ENCODE results near the gene CDC20.
"Not testable (repeated sequence)": the region's sequence is repeated elsewhere in the genome, so short reads cannot be mapped to it uniquely, and the experiment has no call there.

CDC20 gene

DNA sequence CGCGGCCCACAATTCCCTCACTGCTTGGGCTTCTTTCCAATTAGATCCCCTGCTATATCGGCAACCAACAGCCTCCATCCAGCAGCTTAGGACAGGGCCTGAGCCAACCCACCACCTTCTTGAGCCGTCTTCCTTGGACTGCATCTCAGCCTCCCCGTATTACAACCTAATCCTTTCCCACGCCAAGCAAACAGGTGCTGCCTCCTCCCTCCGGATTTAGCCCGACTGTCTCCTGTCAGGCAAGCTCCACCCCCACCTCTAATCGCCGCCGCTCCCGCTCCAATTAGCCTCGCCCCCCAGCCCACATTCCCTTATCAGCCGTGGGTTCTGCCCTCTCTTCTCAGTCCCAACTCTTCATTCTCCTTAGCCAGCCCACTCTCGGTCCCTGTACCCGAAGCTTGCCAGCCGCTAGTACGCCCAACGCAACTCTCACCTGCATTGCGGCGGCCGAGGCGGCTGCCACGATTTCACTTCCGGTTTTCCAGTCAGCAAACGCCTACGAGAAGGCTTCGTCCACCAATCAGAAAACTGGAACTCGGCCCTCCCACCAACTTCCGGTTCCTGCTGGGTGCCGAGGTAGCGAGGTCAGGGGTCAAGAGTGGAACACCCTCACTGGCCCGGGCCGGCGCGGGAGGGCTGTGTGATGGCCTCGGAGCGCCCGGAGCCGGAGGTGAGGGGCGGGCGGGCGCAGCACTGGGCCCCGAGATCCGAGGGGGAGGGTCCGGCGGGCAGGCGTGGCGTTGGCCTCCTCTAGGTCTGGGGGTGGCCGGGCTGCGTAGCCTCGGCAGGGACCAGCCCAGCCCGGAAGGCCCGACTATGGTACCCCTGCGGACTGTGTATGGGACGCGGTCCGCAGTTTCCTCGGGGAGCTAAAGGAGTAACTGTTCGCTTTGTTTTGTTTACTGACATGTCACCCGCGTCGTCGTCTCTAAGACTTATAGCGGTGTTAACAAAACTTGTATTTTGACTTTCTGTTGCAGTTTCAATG, 30.8 kb downstream of the CDC20 start, which contains the start of the genes MED8 and SZT2:
TSS of gene MED8 (minus strand) at position 475 of the 988 bp plus-strand sequence. CDS start at position 439, 36 bp downstream.
TSS of gene SZT2 (plus strand) at position 574 of the 988 bp plus-strand sequence. CDS start at position 644, 70 bp downstream.
- H3K36me3 ChIP-seq (ENCODE audit: insufficient read depth, low read length): peaks cover 43% of the 10 kb centered on the region
- no peaks in the 10 kb centered on the region for H3K27me3 ChIP-seq (ENCODE audit: control insufficient read depth in 1 of 2, insufficient read depth in 2 of 2, low read length in 2 of 2)
- H3K9ac ChIP-seq (ENCODE audit: low read length): peak within 1 kb of the TSS; percentile 75
- peaks cover 33% of the 10 kb centered on the region for H3K4me1 ChIP-seq (ENCODE audit: insufficient read depth, low read length)
- no peaks in the 10 kb centered on the region for H3K9me3 ChIP-seq (ENCODE audit: low read length)
- H3K27ac ChIP-seq (ENCODE audit: low read depth, low read length): peak within 1 kb of the TSS; percentile 70
- peak within 1 kb of the TSS; percentile 69 to 90 for H3K4me3 ChIP-seq (ENCODE audit: low read depth in 1 of 2, low read length in 2 of 2)

DNA sequence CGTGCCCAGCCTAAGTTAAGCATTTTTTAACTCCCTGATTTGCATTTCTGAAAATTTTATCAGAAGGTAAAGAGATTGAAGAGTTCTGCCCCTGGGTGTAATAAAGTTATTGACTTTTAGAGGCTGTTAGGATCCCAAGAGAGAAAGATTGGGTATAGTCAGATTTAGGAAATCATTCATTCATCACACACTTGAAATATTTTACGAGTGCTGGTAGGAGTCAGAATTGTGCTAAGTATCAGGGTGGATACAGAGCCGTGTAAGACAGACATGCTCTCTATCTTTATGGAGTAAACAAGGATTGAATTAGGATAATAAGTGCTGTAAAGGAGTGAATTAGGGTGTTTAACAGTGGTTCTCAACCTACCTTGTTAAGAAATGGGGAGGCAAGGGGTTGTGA, 33.9 kb downstream of the CDC20 start:
- Histone ChIP-seq H3K9ac (ENCODE audit: low read length) (no peak overlapping the region), H3K36me3 (ENCODE audit: insufficient read depth, low read length) (peaks cover 21% of the 10 kb centered on the region), H3K9me3 (ENCODE audit: low read length) (no peaks in the 10 kb centered on the region), H3K4me1 (ENCODE audit: insufficient read depth, low read length) (peaks cover 33% of the 10 kb centered on the region), H3K27me3 (ENCODE audit: control insufficient read depth in 1 of 2, insufficient read depth in 2 of 2, low read length in 2 of 2) (no peaks in the 10 kb centered on the region), H3K27ac (ENCODE audit: low read depth, low read length) (no peak overlapping the region), H3K4me3 (ENCODE audit: low read depth in 1 of 2, low read length in 2 of 2) (no peak overlapping the region)

DNA sequence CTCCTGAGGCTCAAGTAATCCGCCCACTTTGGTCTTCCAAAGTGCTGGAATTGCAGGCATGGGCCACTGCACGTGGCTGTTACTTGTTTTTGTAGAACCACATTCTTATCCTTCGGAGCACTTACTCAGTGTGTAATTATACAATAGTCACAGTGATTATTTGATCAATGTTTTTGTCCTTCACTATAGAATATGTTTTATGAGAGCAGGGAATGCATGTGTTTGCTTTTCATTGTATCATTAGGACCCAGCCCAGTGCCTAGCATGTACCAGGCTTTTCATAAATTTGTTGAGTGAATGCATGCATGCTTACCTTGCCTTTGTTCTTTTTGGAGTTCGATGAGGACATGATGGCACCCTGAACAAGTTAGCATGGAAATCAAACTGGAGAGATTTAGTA, 36.7 kb downstream of the CDC20 start:
- H3K36me3 ChIP-seq (ENCODE audit: insufficient read depth, low read length): peaks cover 23% of the 10 kb centered on the region
- no peak overlapping the region for H3K9ac ChIP-seq (ENCODE audit: low read length)
- no peaks in the 10 kb centered on the region for H3K27me3 ChIP-seq (ENCODE audit: control insufficient read depth in 1 of 2, insufficient read depth in 2 of 2, low read length in 2 of 2)
- no peak overlapping the region for H3K4me3 ChIP-seq (ENCODE audit: low read depth in 1 of 2, low read length in 2 of 2)
- H3K9me3 ChIP-seq (ENCODE audit: low read length): no peaks in the 10 kb centered on the region
- no peak overlapping the region for H3K27ac ChIP-seq (ENCODE audit: low read depth, low read length)
- H3K4me1 ChIP-seq (ENCODE audit: insufficient read depth, low read length): peaks cover 15% of the 10 kb centered on the region

DNA sequence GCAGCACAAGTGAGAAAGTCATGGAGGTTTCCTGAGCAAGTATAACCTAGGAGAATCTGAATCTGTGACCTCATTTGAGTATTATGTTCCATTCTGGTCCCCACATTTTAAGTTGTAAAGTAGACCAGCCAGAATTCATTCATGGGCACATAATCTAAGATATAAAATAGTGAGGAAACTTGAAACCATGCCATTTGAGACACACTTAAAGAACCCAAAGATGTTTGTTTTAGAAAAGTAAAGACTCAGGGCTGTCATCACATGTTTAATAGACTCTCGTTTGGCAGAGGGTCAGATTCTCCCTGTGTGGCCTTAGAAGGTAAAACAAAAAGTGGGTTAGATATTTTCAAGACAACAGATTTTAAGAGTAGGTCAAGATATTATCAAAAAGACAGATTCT, 37.3 kb downstream of the CDC20 start:
- Histone ChIP-seq H3K4me1 (ENCODE audit: insufficient read depth, low read length) (peaks cover 10% of the 10 kb centered on the region), H3K4me3 (ENCODE audit: low read depth in 1 of 2, low read length in 2 of 2) (no peak overlapping the region), H3K9me3 (ENCODE audit: low read length) (no peaks in the 10 kb centered on the region), H3K9ac (ENCODE audit: low read length) (no peak overlapping the region), H3K27ac (ENCODE audit: low read depth, low read length) (no peak overlapping the region), H3K36me3 (ENCODE audit: insufficient read depth, low read length) (peaks cover 23% of the 10 kb centered on the region), H3K27me3 (ENCODE audit: control insufficient read depth in 1 of 2, insufficient read depth in 2 of 2, low read length in 2 of 2) (no peaks in the 10 kb centered on the region)

DNA sequence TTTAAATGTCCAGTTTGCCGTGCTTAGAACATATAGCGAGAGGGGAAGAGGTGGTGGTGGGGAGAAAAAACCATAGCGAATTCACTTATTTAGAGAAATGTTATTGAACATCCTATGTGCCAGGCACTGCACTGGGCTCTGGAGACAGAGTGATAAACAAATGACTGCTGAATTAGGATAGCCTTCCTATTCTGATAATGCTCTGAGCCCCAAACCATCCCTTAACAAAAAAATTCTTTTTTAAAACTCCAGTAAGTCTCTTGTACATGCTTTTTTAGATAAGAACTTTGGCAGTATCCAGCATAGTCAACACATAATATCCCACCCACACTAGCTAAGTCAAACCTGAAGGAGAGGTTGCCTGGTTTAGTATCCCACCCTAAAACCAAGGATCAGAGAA, 39.4 kb downstream of the CDC20 start:
- Histone ChIP-seq H3K4me1 (ENCODE audit: insufficient read depth, low read length) (no peaks in the 10 kb centered on the region), H3K4me3 (ENCODE audit: low read depth in 1 of 2, low read length in 2 of 2) (no peak overlapping the region), H3K36me3 (ENCODE audit: insufficient read depth, low read length) (peaks cover 23% of the 10 kb centered on the region), H3K9me3 (ENCODE audit: low read length) (no peaks in the 10 kb centered on the region), H3K27ac (ENCODE audit: low read depth, low read length) (no peak overlapping the region), H3K9ac (ENCODE audit: low read length) (no peak overlapping the region), H3K27me3 (ENCODE audit: control insufficient read depth in 1 of 2, insufficient read depth in 2 of 2, low read length in 2 of 2) (no peaks in the 10 kb centered on the region)

DNA sequence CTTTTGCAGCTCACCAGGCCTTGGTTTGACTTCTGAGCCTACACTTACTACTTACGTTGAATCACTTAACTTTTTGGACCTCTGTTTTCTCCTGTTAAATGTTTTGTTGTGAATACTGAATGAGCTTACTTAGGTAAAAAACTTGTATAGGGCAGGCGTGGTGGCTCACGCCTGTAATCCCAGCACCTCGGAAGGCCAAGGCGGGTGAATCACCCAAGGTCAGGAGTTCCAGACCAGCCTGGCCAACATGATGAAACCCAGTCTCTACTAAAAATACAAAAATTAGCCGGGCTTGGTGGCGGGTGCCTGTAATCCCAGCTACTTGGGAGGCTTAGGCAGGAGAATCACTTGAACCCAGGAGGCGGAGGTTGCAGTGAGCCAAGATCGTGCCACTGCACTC, 41.7 kb downstream of the CDC20 start:
- not testable (repeated sequence) for H3K27ac ChIP-seq (ENCODE audit: low read depth, low read length); H3K9ac ChIP-seq (ENCODE audit: low read length); H3K4me1 ChIP-seq (ENCODE audit: insufficient read depth, low read length); H3K27me3 ChIP-seq (ENCODE audit: control insufficient read depth in 1 of 2, insufficient read depth in 2 of 2, low read length in 2 of 2); H3K9me3 ChIP-seq (ENCODE audit: low read length); H3K4me3 ChIP-seq (ENCODE audit: low read depth in 1 of 2, low read length in 2 of 2)
- peaks cover 35% of the 10 kb centered on the region for H3K36me3 ChIP-seq (ENCODE audit: insufficient read depth, low read length)

DNA sequence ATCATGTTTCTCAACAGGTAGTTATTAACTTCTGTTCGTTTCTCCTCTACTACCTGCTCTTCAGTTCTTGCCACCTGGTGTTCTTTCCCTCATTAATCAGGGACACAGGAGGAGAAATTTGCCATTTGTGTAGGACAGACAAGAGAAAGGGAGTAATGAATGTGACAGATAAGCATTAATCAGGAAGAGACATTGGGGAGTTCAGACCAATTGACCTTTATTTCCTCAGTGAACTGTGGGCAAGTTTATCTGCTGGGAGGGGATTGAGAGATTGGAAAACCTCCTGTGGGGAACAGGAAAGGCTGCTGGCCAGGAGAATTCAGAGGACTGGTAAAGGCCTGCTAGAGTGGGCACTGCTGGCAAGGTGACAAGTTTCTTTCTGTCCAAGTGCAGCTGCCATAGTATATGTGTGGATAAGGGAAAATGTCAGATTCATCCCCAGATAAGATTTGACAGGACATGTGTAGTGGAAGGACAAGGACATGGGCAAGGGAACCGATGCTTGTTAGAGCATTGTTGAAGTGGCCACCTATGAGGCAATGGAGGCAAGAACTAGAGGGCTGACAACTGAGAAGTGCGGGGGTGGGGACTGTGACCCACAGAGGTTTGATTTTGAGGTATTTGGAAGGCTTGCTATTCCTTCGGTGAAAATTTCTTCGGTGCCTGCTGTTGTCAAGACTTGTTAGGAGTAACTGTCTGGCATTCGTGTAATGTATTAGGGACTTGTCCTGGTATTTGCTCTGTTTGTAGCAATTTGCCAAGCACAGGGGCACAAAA, 43.5 kb downstream of the CDC20 start:
- Histone ChIP-seq H3K9ac (ENCODE audit: low read length) (no peak overlapping the region), H3K27ac (ENCODE audit: low read depth, low read length) (no peak overlapping the region), H3K4me1 (ENCODE audit: insufficient read depth, low read length) (no peaks in the 10 kb centered on the region), H3K4me3 (ENCODE audit: low read depth in 1 of 2, low read length in 2 of 2) (no peak overlapping the region), H3K9me3 (ENCODE audit: low read length) (no peaks in the 10 kb centered on the region), H3K27me3 (ENCODE audit: control insufficient read depth in 1 of 2, insufficient read depth in 2 of 2, low read length in 2 of 2) (no peaks in the 10 kb centered on the region), H3K36me3 (ENCODE audit: insufficient read depth, low read length) (peaks cover 49% of the 10 kb centered on the region)

DNA sequence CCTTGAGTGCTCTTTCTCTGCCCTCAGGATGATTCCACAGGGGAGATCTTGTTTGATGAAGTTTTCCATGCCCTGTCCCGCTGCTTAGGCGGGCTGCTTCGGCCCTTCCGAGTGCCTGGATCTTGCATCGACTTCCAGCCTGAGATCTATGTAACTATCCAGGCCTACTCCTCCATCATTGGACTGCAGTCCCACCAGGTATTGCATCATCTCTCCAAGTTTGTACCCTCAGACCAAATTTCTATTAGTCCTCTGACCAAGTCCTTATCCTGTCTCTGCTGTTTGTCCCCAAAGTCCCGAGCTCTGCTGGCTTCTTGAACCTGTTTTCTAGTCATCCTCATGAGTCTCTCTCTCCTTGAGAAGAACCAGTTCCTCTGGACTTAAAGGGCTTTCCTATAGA, 45.6 kb downstream of the CDC20 start:
- Histone ChIP-seq H3K4me3 (ENCODE audit: low read depth in 1 of 2, low read length in 2 of 2) (no peak overlapping the region), H3K27me3 (ENCODE audit: control insufficient read depth in 1 of 2, insufficient read depth in 2 of 2, low read length in 2 of 2) (no peaks in the 10 kb centered on the region), H3K36me3 (ENCODE audit: insufficient read depth, low read length) (peaks cover 65% of the 10 kb centered on the region), H3K9me3 (ENCODE audit: low read length) (no peaks in the 10 kb centered on the region), H3K9ac (ENCODE audit: low read length) (no peak overlapping the region), H3K27ac (ENCODE audit: low read depth, low read length) (no peak overlapping the region), H3K4me1 (ENCODE audit: insufficient read depth, low read length) (no peaks in the 10 kb centered on the region)

DNA sequence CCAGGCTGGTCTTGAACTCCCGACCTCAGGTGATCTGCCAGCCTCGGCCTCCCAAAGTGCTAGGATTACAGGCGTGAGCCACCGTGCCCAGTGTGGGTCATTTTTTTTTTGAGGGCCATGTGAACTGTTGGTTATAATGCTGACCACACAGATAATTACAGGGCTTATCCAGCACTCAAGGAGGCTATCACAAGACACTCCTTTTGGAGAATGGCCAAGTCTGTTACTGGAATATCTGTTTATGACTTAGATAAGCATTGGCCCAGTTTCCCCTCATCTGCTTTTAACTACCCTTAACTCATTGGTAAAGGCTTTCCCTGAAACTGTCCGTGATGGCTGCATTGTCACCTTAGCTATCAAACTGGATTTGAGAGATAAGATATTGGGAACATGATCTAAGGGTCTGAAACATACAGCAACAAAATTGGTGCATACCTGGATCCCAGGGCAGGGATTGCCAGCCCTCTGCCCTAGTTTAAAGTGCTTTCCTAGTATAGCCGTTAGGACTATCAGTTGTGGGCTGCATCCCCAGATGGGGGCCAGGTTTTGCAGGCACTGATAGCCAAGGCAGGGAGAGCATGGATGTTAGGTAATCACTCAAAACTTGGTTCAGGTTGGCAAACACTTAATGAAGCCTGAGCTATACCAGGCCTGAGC, 46.6 kb downstream of the CDC20 start:
- Histone ChIP-seq H3K4me3 (ENCODE audit: low read depth in 1 of 2, low read length in 2 of 2) (no peak overlapping the region), H3K27ac (ENCODE audit: low read depth, low read length) (no peak overlapping the region), H3K27me3 (ENCODE audit: control insufficient read depth in 1 of 2, insufficient read depth in 2 of 2, low read length in 2 of 2) (no peaks in the 10 kb centered on the region), H3K4me1 (ENCODE audit: insufficient read depth, low read length) (no peaks in the 10 kb centered on the region), H3K9ac (ENCODE audit: low read length) (no peak overlapping the region), H3K9me3 (ENCODE audit: low read length) (no peaks in the 10 kb centered on the region), H3K36me3 (ENCODE audit: insufficient read depth, low read length) (peaks cover 69% of the 10 kb centered on the region)

DNA sequence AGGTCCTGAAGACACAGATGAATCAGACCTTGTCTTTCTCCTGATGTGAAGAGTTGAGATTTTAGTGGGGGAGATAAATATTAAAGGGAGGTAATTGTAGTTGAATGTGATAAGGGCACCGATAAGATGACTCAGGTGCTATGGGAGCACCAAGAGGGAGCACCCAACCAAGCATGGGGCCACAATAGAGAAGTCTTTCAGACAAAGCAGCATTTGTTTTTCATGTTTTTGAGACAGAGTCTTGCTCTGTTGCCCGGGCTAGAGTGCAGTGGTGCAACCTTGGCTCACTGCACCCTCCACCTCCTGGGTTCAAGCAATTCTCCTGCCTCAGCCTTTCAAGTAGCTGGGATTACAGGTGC, 47.1 kb downstream of the CDC20 start:
- no peaks in the 10 kb centered on the region for H3K9me3 ChIP-seq (ENCODE audit: low read length)
- H3K36me3 ChIP-seq (ENCODE audit: insufficient read depth, low read length): peaks cover 69% of the 10 kb centered on the region
- no peaks in the 10 kb centered on the region for H3K4me1 ChIP-seq (ENCODE audit: insufficient read depth, low read length)
- H3K27me3 ChIP-seq (ENCODE audit: control insufficient read depth in 1 of 2, insufficient read depth in 2 of 2, low read length in 2 of 2): no peaks in the 10 kb centered on the region
- no peak overlapping the region for H3K27ac ChIP-seq (ENCODE audit: low read depth, low read length)
- H3K9ac ChIP-seq (ENCODE audit: low read length): no peak overlapping the region
- H3K4me3 ChIP-seq (ENCODE audit: low read depth in 1 of 2, low read length in 2 of 2): no peak overlapping the region

DNA sequence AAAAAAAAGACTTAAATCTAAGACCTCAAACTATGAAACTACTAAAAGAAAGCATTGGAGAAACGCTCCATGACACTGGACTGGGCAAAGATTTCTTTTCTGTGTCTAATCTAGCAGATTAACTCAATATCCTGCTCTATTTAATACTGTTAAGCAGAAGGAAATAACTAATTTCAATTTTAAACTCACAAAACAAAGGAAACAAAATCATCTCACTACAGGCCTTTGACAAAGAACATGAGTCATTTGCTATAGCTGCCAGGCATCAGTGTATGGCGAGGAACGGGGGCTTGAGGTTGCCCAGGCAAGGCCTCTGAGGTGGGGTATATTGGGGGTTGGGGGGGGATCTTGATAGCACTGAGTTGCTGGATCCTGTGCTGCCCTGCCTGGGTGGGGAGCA, 51.8 kb downstream of the CDC20 start:
- Histone ChIP-seq H3K9ac (ENCODE audit: low read length) (no peak overlapping the region), H3K27ac (ENCODE audit: low read depth, low read length) (no peak overlapping the region), H3K4me1 (ENCODE audit: insufficient read depth, low read length) (no peaks in the 10 kb centered on the region), H3K36me3 (ENCODE audit: insufficient read depth, low read length) (peaks cover 59% of the 10 kb centered on the region), H3K27me3 (ENCODE audit: control insufficient read depth in 1 of 2, insufficient read depth in 2 of 2, low read length in 2 of 2) (no peaks in the 10 kb centered on the region), H3K9me3 (ENCODE audit: low read length) (no peaks in the 10 kb centered on the region), H3K4me3 (ENCODE audit: low read depth in 1 of 2, low read length in 2 of 2) (no peak overlapping the region)
